ENCODE results near the gene OR10T2. TPM values are rescaled to one million over a fixed set of nuclear protein-coding genes. Genes with fewer than 3 reads are reported as not detected.
"Not testable (repeated sequence)": the region's sequence is repeated elsewhere in the genome, so short reads cannot be mapped to it uniquely, and the experiment has no call there.

OR10T2 gene
- total RNA-seq, 2 donors from 2014 or later: not detected

DNA sequence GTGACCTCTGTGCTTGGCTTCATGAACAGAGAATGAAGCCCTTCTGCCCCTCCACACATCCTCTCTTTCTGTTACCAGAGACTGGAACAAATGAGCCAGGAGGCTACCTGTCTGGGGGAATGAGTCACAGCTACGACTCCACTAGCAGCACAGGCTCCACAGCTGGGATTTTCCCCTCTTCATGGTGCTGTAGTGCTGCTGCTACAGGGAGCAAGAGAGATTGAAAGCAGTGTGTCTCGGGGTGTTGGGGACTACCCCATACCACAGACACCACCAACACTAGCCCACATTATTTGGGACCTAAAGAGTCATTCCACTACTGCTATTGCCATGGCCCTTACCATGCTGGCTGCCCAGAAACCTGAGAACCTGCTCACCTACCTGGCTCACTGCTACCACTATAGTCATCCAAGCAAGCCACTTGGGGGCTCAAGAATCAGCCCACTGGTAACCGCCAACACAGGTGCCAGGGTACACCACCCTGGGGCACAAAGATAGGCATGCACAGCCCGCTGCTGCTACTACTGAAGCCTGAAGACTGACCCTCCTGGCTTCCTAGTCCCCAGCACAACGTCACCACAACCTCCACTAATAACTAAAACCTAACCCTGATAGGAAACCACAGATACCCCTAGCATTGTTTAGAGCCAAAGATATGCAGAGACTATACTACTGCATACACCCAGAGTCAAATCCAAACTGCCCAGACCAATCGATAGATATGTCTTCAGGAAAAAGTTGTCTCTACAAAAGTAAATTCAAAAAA lies 27.9 kb downstream of the OR10T2 start:
- DNase-seq (ENCODE audit: low spot score in 2 of 2) (peak; percentile 40 to 69), ATAC-seq (peak; percentile 99 to 100)
- H3K27ac Mint-ChIP-seq: no peak overlapping the region
- peaks cover 0 to 25% of the 10 kb centered on the region in 2 donors for H3K36me3 Mint-ChIP-seq
- H3K9me3 Mint-ChIP-seq: peaks cover 15 to 20% of the 10 kb centered on the region in 2 donors

DNA sequence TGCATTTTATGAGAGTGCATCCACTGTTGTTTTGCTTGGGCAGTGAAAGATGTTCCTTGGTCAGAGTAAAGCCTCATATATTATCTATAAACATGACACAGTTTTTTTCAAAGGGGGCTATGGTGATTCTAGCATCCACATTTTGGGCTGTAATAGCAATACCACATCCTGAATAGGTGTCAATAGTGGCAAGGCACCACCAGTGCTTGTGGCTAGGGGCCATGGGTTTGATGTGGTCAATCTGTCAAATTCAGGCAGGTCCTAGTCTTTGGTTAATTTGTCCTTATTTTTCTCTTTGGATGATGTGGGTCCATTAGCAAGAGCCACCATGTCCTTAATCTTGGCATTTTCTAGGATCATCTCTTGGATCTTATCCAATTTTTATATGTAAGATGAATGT lies 32.5 kb downstream of the OR10T2 start:
- no peak overlapping the region for H3K27ac Mint-ChIP-seq
- ATAC-seq: no peak
- H3K36me3 Mint-ChIP-seq: peaks cover 0 to 16% of the 10 kb centered on the region in 2 donors
- no peak for DNase-seq (ENCODE audit: low spot score in 2 of 2)
- H3K9me3 Mint-ChIP-seq: peaks cover 9 to 13% of the 10 kb centered on the region in 2 donors

DNA sequence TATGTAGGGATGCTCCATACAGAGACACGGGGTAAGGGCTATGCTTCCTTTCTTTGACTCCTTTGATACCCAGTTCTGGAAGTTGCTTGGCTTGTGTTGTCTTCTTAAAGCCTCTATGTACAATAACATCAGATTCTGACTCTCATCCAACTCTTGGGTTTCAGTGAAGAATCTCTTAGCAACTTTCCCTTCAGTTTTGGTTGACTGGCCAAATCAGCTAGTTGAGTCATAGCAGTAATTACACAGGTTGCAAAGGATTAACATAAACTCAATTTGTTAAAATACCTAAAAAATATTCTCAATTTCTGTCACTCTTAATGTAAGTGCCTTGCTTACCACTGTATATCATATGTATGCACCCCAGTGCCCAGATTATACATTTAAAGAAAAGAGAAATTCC lies 36.3 kb downstream of the OR10T2 start:
- Mint-ChIP-seq H3K27ac (no peak overlapping the region), H3K9me3 (peaks cover 6 to 9% of the 10 kb centered on the region in 2 donors), H3K36me3 (peaks cover 0 to 6% of the 10 kb centered on the region in 2 donors)
- DNase-seq (ENCODE audit: low spot score in 2 of 2): no peak
- ATAC-seq: no peak

DNA sequence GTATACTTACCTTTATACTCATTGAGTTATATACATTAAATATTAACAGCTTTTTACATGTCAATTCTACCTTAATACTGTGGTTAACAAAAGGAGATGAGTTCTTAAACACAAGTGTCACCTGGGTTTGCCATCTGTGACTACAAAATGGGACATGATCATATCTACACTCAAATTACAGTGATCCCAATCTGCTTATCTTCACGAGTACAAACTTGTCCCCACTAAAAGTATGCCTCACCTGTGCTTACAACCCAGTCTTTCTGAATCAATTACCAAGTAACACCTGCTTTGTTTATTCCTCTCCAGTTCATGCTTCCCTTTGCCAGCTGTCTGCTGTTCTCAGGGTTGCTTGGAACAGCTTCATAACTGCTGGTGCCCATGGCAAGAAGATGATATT lies 36.8 kb downstream of the OR10T2 start:
- ATAC-seq (no peak), DNase-seq (ENCODE audit: low spot score in 2 of 2) (no peak)
- peaks cover 0 to 6% of the 10 kb centered on the region in 2 donors for H3K36me3 Mint-ChIP-seq
- no peak overlapping the region for H3K27ac Mint-ChIP-seq
- H3K9me3 Mint-ChIP-seq: peaks cover 6 to 9% of the 10 kb centered on the region in 2 donors

DNA sequence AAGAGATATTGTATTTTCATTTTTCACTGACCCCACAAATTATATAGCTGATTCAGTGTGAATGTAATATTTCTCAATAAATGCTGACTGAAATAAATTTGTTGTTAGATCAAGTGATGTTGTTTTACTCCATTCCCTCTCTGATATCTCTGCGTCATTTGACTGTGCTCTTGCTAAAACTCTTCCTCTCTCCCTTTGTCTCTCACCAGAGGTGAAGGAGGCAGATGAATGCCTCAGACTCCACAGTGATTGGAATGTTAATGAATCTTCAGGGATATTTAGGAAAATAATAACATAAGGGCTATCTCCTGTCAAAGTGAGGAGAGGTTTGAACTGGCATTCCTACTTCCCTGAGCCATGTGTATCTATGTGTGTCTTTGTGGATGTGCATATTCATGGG lies 41.8 kb downstream of the OR10T2 start:
- no peaks in the 10 kb centered on the region for H3K36me3 Mint-ChIP-seq
- H3K27ac Mint-ChIP-seq: no peak overlapping the region
- DNase-seq (ENCODE audit: low spot score in 2 of 2) (no peak), ATAC-seq (no peak)
- peaks cover 0 to 4% of the 10 kb centered on the region in 2 donors for H3K9me3 Mint-ChIP-seq

DNA sequence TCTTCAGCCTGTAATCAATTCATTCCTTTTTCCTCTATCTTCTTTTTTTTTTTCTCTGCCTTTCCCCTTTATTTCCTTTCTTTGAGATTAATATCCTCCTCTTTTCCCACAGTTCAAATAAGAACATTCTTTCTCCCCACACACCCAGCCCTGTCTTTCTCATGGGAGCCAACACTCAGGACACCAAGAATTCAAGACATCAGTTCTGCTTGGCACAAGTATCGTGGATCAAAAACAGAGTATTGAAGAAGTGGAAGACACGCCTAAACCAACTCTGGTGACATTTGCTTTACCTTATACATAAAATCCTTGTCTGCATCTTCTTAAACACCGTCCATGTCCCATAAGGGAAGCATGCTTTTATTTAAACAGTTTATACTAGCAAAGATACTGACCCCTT lies 42.6 kb downstream of the OR10T2 start:
- no peak for DNase-seq (ENCODE audit: low spot score in 2 of 2)
- no peak for ATAC-seq
- Mint-ChIP-seq H3K9me3 (no peaks in the 10 kb centered on the region), H3K27ac (no peak overlapping the region), H3K36me3 (no peaks in the 10 kb centered on the region)

DNA sequence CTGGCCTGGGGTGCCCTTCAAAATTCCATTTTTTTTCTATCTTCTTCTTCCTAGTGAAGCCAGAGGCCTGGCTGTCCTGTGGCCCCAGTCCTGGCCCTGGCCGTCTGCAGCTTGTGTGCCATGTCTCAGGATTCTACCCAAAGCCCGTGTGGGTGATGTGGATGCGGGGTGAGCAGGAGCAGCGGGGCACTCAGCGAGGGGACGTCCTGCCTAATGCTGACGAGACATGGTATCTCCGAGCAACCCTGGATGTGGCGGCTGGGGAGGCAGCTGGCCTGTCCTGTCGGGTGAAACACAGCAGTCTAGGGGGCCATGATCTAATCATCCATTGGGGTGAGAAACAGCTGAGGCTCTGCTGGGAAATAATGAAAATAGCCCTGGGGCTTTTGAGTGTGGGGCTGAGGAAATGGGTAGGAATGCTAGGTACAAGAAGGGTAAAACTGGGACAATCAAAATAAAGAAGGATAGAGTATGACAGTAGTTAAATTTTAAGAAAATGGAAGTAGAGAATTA lies 43.4 kb downstream of the OR10T2 start:
- Mint-ChIP-seq H3K9me3 (no peaks in the 10 kb centered on the region), H3K27ac (no peak overlapping the region), H3K36me3 (no peaks in the 10 kb centered on the region)
- DNase-seq (ENCODE audit: low spot score in 2 of 2) (no peak), ATAC-seq (no peak)

DNA sequence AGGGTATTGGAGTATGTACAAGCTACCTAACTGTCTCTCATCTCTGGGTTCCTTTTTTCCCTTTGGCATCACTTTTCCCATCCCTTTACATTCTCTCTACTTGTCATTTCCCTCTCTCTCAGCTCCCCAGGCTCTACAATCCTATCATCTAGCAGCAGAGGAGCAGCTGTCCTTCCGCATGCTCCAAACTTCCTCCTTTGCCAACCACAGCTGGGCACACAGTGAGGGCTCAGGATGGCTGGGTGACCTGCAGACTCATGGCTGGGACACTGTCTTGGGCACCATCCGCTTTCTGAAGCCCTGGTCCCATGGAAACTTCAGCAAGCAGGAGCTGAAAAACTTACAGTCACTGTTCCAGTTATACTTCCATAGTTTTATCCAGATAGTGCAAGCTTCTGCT lies 45.0 kb downstream of the OR10T2 start:
- Mint-ChIP-seq H3K36me3 (no peaks in the 10 kb centered on the region), H3K27ac (no peak overlapping the region), H3K9me3 (no peaks in the 10 kb centered on the region)
- ATAC-seq (no peak), DNase-seq (ENCODE audit: low spot score in 2 of 2) (no peak)

DNA sequence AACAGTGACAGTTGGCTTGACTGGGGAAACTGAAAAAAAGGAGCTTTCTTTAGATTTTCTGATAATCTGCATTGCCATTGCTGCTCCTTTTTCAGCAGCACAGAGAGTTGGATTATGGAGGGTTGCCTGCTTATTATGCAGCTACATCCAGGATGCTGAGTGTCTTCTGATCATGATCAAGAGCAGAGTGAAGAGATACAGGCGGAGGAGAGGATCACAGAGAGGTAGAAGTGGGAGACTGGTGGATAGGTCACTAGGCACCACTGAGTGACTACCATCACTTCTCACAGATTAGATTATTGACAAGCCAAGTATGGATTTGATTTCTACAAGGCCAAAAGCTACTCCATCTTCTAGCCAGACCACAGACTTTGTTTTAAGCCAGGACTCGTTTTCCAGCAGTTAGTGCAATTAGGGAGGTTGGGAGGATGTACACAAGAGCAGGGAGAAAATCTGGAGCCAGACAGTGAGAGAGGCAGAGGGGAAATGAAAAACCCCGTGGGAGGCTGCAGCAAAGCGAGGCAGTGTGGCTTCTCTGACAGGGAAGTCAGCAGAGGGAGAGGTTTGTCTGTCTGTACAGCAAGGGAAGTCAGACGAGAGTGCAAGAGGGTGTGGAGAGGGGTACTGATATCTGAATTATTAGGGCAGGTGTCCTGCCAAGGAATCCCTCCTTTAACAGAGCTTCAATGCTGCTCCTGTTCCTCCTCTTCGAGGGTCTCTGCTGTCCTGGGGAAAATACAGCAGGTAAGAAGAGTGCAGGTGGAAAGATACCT lies 45.8 kb downstream of the OR10T2 start, which contains the start of gene CD1E:
Gene CD1E, plus strand, starts transcription at position 592 of the 773 bp plus-strand sequence. Its CDS starts 95 bp downstream, at position 687.
- DNase-seq (ENCODE audit: low spot score in 2 of 2) (no peak), ATAC-seq (no peak)
- H3K9me3 Mint-ChIP-seq: no peaks in the 10 kb centered on the region
- H3K27ac Mint-ChIP-seq: no peak within 1 kb of the TSS
- no peaks in the 10 kb centered on the region for H3K36me3 Mint-ChIP-seq

DNA sequence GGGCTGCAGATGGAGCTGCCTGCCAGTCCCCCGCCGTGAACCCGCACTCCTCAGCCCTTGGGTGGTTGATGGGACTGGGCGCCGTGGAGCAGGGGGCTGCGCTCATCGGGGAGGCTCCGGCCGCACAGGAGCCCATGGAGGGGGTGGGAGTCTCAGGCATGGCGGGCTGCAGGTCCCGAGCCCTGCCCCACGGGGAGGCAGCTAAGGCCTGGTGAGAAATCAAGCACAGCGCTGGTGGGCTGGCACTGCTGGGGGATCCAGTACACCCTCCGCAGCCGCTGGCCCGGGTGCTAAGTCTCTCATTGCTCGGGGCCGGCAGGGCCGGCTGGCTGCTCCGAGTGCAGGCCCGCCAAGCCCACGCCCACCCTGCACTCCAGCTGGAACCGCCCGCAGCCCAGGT lies 50.3 kb downstream of the OR10T2 start:
- H3K36me3 Mint-ChIP-seq; H3K27ac Mint-ChIP-seq; H3K9me3 Mint-ChIP-seq; DNase-seq (ENCODE audit: low spot score in 2 of 2); ATAC-seq: not testable (repeated sequence)

Other genes with a start within 250 kb of the OR10T2 start
- not detected for gene CD1D, start 218.6 kb downstream of the OR10T2 start, total RNA-seq
- gene CD1A, start 145.0 kb downstream of the OR10T2 start, total RNA-seq: under 1 TPM in 1 of 2 donors, not detected in 1; 0.12 TPM
- gene CD1C, start 109.5 kb downstream of the OR10T2 start, total RNA-seq: under 1 TPM; 0.23 to 0.46 TPM
- not detected for gene CD1B, start 67.9 kb downstream of the OR10T2 start, total RNA-seq
- gene CD1E, start 45.6 kb downstream of the OR10T2 start, total RNA-seq: not detected
- gene OR10K2, start 26.8 kb upstream of the OR10T2 start, total RNA-seq: not detected
- not detected for gene OR10K1, start 62.4 kb upstream of the OR10T2 start, total RNA-seq
- gene OR10R2, start 72.8 kb upstream of the OR10T2 start, total RNA-seq: not detected
- not detected for gene OR6Y1, start 154.9 kb upstream of the OR10T2 start, total RNA-seq
- gene OR6P1, start 171.1 kb upstream of the OR10T2 start, total RNA-seq: not detected
- gene OR10X1, start 180.4 kb upstream of the OR10T2 start, total RNA-seq: not detected
- gene OR10Z1, start 205.8 kb upstream of the OR10T2 start, total RNA-seq: not detected